H9 (cell line): ENCODE results near the gene ATP8B4. TPM values are rescaled to one million over a fixed set of nuclear protein-coding genes. Genes with fewer than 3 reads are reported as not detected.

Experiments
- DNase-seq: peaks from one replicate; pipeline ENCODE4 v3.0.0-alpha.2; 2017
- H2AFZ ChIP-seq: one replicate; pipeline ENCODE4 v1.6.1; 2013; ENCODE audit warnings: mild to moderate bottlenecking, low read length, control low read depth, moderate library complexity
- H2AK5ac ChIP-seq: 2 replicates; pipeline ENCODE4 v1.6.1; 2013; ENCODE audit warnings: low read length, control low read depth, mixed read lengths; ENCODE audit not compliant: insufficient read length
- H2BK120ac ChIP-seq: one replicate; pipeline ENCODE4 v1.6.1; 2013; ENCODE audit warnings: low read depth, mild to moderate bottlenecking, low read length, control low read depth, inconsistent platforms; ENCODE audit not compliant: poor library complexity, severe bottlenecking
- H2BK12ac ChIP-seq: 2 replicates; pipeline ENCODE4 v1.6.1; 2013; ENCODE audit warnings: low read length, control low read depth, mixed read lengths, low read depth; ENCODE audit not compliant: insufficient read length
- H2BK15ac ChIP-seq: 2 replicates; pipeline ENCODE4 v1.6.1; 2013; ENCODE audit warnings: low read depth, low read length, control low read depth
- H2BK20ac ChIP-seq: one replicate; pipeline ENCODE4 v1.6.1; 2013; ENCODE audit warnings: low read depth, mild to moderate bottlenecking, low read length, control low read depth, inconsistent platforms; ENCODE audit not compliant: poor library complexity, severe bottlenecking
- H2BK5ac ChIP-seq: 2 replicates; pipeline ENCODE4 v1.6.1; 2013; ENCODE audit warnings: low read length, control low read depth, mixed read lengths; ENCODE audit not compliant: insufficient read length
- H3K14ac ChIP-seq: 2 replicates; pipeline ENCODE4 v1.6.1; 2013; ENCODE audit warnings: low read length, control low read depth; ENCODE audit not compliant: insufficient read depth
- H3K18ac ChIP-seq: 2 replicates; pipeline ENCODE4 v1.6.1; 2013; ENCODE audit warnings: low read depth, mild to moderate bottlenecking, mixed read lengths, low read length, control low read depth; ENCODE audit not compliant: insufficient read length
- H3K23ac ChIP-seq: 2 replicates; pipeline ENCODE4 v1.6.1; 2013; ENCODE audit warnings: low read length, control low read depth, mixed read lengths, low read depth; ENCODE audit not compliant: insufficient read length
- H3K23me2 ChIP-seq: 2 replicates; pipeline ENCODE4 v1.6.1; 2013; ENCODE audit warnings: low read depth, mild to moderate bottlenecking, mixed read lengths, low read length, control low read depth; ENCODE audit not compliant: insufficient read length, poor library complexity, severe bottlenecking
- H3K27ac ChIP-seq: 2 replicates; pipeline ENCODE4 v1.5.1; 2013; ENCODE audit warnings: low read length, control low read depth, mixed read lengths, low read depth; ENCODE audit not compliant: insufficient read length
- H3K27me3 ChIP-seq: 2 replicates; pipeline ENCODE4 v1.6.1; 2013; ENCODE audit warnings: low read length, control low read depth, inconsistent platforms; ENCODE audit not compliant: insufficient read depth
- H3K4ac ChIP-seq: 2 replicates; pipeline ENCODE4 v1.6.1; 2013; ENCODE audit warnings: low read depth, mild to moderate bottlenecking, control low read depth, inconsistent platforms, low read length, moderate library complexity
- H3K4me1 ChIP-seq: 2 replicates; pipeline ENCODE4 v1.6.1; 2013; ENCODE audit warnings: low read length, control low read depth, inconsistent platforms; ENCODE audit not compliant: insufficient read depth
- H3K4me2 ChIP-seq: 2 replicates; pipeline ENCODE4 v1.6.1; 2013; ENCODE audit warnings: low read length, control low read depth, mixed read lengths; ENCODE audit not compliant: insufficient read length, insufficient read depth
- H3K56ac ChIP-seq: 2 replicates; pipeline ENCODE4 v1.6.1; 2013; ENCODE audit warnings: low read depth, mild to moderate bottlenecking, mixed read lengths, low read length, control low read depth; ENCODE audit not compliant: insufficient read length
- H3K79me1 ChIP-seq: 2 replicates; pipeline ENCODE4 v1.6.1; 2013; ENCODE audit warnings: low read depth, mild to moderate bottlenecking, moderate library complexity, low read length, control low read depth, inconsistent platforms; ENCODE audit not compliant: insufficient read depth, poor library complexity, severe bottlenecking
- H3K79me2 ChIP-seq: 2 replicates; pipeline ENCODE4 v1.6.1; 2013; ENCODE audit warnings: low read length, control low read depth, inconsistent platforms; ENCODE audit not compliant: insufficient read depth
- H3K9ac ChIP-seq: 2 replicates; pipeline ENCODE4 v1.6.1; 2013; ENCODE audit warnings: low read length, control low read depth, mixed read lengths; ENCODE audit not compliant: insufficient read length; ENCODE audit errors: extremely low read depth
- H3K9me3 ChIP-seq: one replicate; pipeline ENCODE4 v1.6.1; 2013; ENCODE audit warnings: low read depth, low read length, inconsistent platforms; ENCODE audit not compliant: control insufficient read depth
- H3T11ph ChIP-seq: one replicate; pipeline ENCODE4 v1.6.1; 2013; ENCODE audit warnings: mild to moderate bottlenecking, low read length, control low read depth, inconsistent platforms
- H4K20me1 ChIP-seq: one replicate; pipeline ENCODE4 v1.6.1; 2013; ENCODE audit not compliant: control insufficient read depth, insufficient read length, insufficient read depth
- H4K5ac ChIP-seq: 2 replicates; pipeline ENCODE4 v1.6.1; 2013; ENCODE audit warnings: low read depth, mild to moderate bottlenecking, mixed read lengths, low read length, control low read depth; ENCODE audit not compliant: insufficient read length
- H4K8ac ChIP-seq: replicated peaks from 2 replicates; pipeline ENCODE4 v1.6.1; 2013; ENCODE audit warnings: low read length, control low read depth, mixed read lengths, low read depth; ENCODE audit not compliant: insufficient read length
- H4K91ac ChIP-seq: 2 replicates; pipeline ENCODE4 v1.6.1; 2013; ENCODE audit warnings: low read depth, mild to moderate bottlenecking, moderate library complexity, mixed read lengths, low read length, control low read depth; ENCODE audit not compliant: insufficient read length
- H3K27ac Mint-ChIP-seq, 3 experiments: 2 replicates in 2 of 3; 3 replicates in 1 of 3; pipeline ENCODE4 v1.8.0; 2020 to 2021; ENCODE audit warnings: mixed read lengths in 3 of 3, mild to moderate bottlenecking in 1 of 3, moderate library complexity in 1 of 3
- H3K27me3 Mint-ChIP-seq: 2 replicates; pipeline ENCODE4 v1.8.0; 2021; ENCODE audit warnings: low read depth, mild to moderate bottlenecking, moderate library complexity, mixed read lengths
- H3K36me3 Mint-ChIP-seq, 3 experiments: 2 replicates in 2 of 3; 3 replicates in 1 of 3; pipeline ENCODE4 v1.8.0; 2020 to 2021; ENCODE audit warnings: low read depth in 3 of 3, mixed read lengths in 3 of 3; ENCODE audit not compliant: insufficient read depth in 1 of 3
- H3K4me1 Mint-ChIP-seq, 2 experiments: 2 replicates each; pipeline ENCODE4 v1.8.0; 2020; ENCODE audit warnings: mixed read lengths in 2 of 2
- H3K4me3 Mint-ChIP-seq, 2 experiments: 2 replicates in 1 of 2; 3 replicates in 1 of 2; pipeline ENCODE4 v1.8.0; 2020 to 2021; ENCODE audit warnings: mild to moderate bottlenecking in 2 of 2, mixed read lengths in 2 of 2, moderate library complexity in 1 of 2
- H3K9me3 Mint-ChIP-seq, 2 experiments: 2 replicates in 1 of 2; 3 replicates in 1 of 2; pipeline ENCODE4 v1.8.0; 2020; ENCODE audit warnings: mild to moderate bottlenecking in 2 of 2, mixed read lengths in 2 of 2, moderate library complexity in 1 of 2
- WGBS: extraction: QIAGEN DNeasy Blood & Tissue Kit; methylation state at CpG from one replicate; pipeline ENCODE4 v1.1.7; 2013; ENCODE audit warnings: missing lambda C conversion rate, low lambda C conversion rate, mixed read lengths; ENCODE audit not compliant: insufficient read length; ENCODE audit errors: extremely low coverage; 5-methylcytosine and 5-hydroxymethylcytosine counted together
- total RNA-seq: library from RNA; stranded (reverse); gene quantifications from 2 replicates; pipeline ENCODE4 v1.2.1, GENCODE V29; 2021
- TF ChIP-seq, protein P1 (sequence below): fragments of 200-600 bp; sonication (generic); conservative IDR thresholded peaks from 3 replicates; pipeline ENCODE4 v1.8.0; 2021; ENCODE audit warnings: antibody characterized with exemption, mild to moderate bottlenecking

Gene ATP8B4
- total RNA-seq, 1 experiment from 2014 or later: 0.52 TPM

DNA sequence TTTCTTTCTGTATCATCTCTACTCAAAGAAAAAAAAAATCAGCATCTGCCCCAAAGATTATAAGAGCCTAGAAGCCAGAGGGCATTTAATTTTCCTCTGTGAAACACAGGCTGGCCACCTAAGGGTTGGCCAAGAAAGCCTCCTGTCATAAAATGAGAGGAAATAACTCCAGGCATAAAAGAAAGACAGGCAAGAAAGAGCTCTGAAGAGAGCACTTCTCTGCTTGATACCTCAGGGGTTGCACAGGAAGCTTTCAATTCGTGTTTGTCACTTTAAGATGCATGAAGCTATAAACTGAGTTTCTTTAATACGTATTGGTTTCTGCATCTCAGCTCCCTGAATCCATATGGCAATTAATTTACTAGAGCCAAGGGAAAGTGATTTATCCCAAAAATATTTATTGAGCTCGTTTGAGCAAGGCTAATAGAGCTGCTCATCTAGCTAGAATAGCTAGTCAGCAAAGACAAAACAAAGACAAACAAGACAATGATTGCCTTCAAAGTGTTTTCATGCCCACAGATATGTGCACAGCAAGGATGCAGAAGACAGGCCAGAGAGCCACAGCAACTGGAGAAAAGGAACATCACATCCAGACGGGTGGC is 35.5 kb downstream of the ATP8B4 start:
- H3K79me1 ChIP-seq: no peaks in the 10 kb centered on the region
- TF ChIP-seq, protein P1, sequence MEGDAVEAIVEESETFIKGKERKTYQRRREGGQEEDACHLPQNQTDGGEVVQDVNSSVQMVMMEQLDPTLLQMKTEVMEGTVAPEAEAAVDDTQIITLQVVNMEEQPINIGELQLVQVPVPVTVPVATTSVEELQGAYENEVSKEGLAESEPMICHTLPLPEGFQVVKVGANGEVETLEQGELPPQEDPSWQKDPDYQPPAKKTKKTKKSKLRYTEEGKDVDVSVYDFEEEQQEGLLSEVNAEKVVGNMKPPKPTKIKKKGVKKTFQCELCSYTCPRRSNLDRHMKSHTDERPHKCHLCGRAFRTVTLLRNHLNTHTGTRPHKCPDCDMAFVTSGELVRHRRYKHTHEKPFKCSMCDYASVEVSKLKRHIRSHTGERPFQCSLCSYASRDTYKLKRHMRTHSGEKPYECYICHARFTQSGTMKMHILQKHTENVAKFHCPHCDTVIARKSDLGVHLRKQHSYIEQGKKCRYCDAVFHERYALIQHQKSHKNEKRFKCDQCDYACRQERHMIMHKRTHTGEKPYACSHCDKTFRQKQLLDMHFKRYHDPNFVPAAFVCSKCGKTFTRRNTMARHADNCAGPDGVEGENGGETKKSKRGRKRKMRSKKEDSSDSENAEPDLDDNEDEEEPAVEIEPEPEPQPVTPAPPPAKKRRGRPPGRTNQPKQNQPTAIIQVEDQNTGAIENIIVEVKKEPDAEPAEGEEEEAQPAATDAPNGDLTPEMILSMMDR: no peak
- H3K9ac ChIP-seq: no peak overlapping the region
- Mint-ChIP-seq H3K4me1 (no peaks in the 10 kb centered on the region), H3K27me3 (no peaks in the 10 kb centered on the region), H3K27ac (no peak overlapping the region), H3K9me3 (no peaks in the 10 kb centered on the region), H3K4me3 (no peak overlapping the region), H3K36me3 (no peaks in the 10 kb centered on the region)
- H2BK120ac ChIP-seq: no peak overlapping the region
- no peak overlapping the region for H3K27ac ChIP-seq
- H4K5ac ChIP-seq: no peak overlapping the region
- no peak overlapping the region for H2AK5ac ChIP-seq
- no peaks in the 10 kb centered on the region for H3K23me2 ChIP-seq
- no peak overlapping the region for H3K18ac ChIP-seq
- DNase-seq: no peak
- H2BK5ac ChIP-seq: no peak overlapping the region
- no peak overlapping the region for H4K91ac ChIP-seq
- H3K79me2 ChIP-seq: no peaks in the 10 kb centered on the region
- H4K20me1 ChIP-seq: no peaks in the 10 kb centered on the region
- no peaks in the 10 kb centered on the region for H3K27me3 ChIP-seq
- no peak overlapping the region for H3K4ac ChIP-seq
- H3K14ac ChIP-seq: no peak overlapping the region
- H2BK12ac ChIP-seq: no peak overlapping the region
- WGBS: no CpG with 5 or more reads among the region's 4 CpGs
- H3K23ac ChIP-seq: no peak overlapping the region
- H3K4me1 ChIP-seq: no peaks in the 10 kb centered on the region
- H3K9me3 ChIP-seq: no peaks in the 10 kb centered on the region
- no peak overlapping the region for H2AFZ ChIP-seq
- H2BK15ac ChIP-seq: no peak overlapping the region
- H3T11ph ChIP-seq: no peak overlapping the region
- H3K4me2 ChIP-seq: no peak overlapping the region
- no peak overlapping the region for H2BK20ac ChIP-seq
- H3K56ac ChIP-seq: no peak overlapping the region
- no peak overlapping the region for H4K8ac ChIP-seq
